Measurements from ENCODE around the gene CDCP1.
A peak's percentile ranks its signal among the peaks of the same experiment; 100 is the strongest.

CDCP1 gene

DNA sequence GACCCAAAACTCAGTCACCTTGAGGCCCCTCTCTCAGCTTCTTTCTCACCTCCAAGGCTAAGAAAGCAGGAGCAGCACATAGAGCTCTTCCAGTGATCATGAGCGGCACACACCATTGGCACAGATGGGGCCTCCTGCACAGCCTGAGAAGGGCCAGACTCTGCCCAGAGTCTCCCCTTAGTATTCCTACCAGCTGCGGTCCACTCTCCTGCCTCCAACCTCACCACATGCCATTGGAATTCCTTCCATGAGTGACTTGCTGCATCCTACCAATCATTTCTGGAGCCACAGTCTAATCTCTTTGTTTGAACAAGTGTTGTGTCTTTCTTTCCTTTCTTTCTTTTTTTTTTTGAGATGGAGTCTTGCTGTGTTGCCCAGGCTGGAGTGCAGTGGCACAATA lies 39.3 kb downstream of the CDCP1 start:
- DNase-seq = no peak

DNA sequence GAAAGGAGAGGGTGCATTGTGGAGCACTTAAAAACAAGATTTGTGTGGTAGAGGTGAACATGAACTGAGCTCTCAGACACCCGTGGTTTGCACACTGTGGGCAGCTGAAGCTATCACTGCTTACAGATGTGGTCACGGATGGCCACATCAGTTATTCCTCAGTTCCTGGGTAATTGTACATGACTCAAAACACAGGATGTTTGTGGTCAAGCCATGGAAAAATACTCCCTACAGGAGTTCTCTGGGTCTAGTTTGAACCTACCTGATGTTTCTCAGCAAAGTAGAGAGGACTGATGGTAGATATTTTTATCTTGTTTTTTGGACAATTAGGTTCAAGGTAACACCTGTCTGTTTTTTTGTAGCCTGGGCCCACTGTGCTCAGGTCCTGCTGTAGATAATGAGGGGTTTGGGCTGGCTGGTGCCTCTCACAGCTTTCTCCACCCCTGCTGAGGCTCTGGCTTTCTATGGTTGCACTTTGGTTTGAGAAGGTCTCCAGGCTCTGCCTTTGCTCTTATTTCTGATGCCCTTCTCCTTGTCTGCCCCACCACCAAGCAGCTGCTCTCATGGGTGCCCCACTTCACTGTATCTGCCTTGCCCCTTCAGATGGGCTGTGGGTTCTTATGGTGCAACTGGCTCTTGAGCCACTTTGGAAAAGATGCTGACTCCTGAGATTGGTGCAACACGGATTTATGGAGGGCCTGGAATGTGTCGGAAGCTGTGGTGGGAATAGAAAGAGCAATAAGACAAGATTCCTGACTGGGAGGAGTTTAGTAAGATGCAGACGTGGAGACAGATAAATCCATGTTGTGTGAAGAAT lies 40.1 kb downstream of the CDCP1 start:
- peak in 1 of 3 experiments; percentile 3 for DNase-seq

DNA sequence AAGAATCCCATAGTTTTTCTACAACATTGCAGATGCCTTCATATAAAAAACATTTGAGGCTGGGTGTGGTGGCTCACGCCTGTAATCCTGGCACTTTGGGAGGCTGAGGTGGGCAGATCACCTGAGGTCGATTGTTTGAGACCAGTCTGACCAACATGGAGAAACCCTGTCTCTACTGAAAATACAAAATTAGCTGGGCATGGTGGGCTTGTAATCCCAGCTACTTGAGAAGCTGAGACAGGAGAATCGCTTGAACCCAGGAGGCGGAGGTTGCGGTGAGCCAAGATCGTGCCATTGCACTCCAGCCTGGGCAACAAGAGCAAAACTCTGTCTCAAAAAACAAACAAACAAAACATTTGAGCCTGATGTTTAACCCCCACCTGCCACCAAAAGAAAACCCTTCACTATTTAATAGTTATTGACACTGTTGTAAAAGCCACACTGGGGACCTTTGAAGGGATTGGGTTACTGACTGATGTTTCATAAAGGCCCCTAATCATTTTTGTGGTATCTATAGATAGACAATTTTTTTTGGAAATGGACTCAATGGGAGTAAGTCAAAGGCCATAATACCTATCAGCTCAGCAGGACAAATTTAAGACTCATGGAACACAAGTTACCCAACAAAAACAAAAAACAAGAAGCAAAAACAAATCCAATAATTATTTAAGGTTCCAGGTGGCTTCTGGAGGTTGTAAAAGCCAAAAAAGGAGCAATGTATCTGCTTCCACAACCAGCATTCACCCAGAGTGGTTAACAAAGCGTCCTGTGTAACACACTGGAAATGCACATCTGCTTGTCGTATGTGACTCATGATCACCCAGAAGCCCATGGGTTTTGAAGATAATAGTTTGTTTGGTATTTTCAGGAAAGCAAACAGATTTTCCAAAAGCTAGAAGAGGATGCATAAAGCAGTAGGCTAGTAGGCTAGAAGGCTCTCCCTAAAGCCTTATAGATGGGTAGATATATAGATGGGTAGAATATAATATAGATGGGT lies 41.2 kb downstream of the CDCP1 start:
- peak in 1 of 3 experiments; percentile 5 for DNase-seq

DNA sequence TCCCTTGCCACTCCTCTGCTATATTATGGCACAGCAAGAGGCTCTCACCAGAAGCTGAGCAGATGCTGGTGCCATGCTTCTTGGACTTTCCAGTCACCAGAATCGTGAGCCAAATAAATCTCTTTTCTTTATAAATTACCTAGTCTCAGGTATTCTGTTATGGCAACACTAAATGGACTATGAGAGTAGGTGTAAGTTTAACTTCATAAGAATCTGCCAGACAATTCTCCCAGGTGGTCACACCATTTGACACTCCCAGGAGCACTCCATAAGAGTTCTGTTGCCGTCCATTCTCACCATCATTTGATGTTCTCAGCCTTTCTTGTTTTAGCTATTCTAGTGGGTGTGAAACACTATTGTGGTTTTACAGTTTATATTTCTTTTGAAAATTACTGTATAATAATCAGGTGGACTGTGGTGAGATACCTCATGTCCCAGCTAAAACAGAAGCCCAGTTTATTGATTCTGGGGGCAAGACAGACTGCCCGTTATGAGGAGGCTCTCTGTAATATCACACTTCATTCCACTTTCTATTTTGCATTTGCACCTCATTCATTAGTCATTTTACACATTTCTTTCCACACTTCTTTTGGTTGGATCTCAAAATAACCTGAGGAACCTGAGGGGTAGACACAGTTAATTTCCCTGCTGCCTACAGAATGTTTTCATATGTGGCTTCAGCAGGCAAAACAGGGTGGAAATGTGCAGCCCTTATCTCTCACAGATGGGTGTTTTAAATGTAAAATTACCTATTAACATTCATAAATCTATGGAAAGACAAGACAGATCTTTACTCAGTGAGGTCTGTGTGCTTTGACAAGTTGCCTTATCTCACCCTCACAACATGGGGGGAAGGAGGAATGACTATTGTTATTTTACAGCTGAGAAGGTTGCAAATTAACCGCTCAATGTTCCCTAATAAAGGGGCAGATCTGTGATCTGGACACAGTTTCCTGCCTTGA lies 42.1 kb downstream of the CDCP1 start:
- DNase-seq = no peak

DNA sequence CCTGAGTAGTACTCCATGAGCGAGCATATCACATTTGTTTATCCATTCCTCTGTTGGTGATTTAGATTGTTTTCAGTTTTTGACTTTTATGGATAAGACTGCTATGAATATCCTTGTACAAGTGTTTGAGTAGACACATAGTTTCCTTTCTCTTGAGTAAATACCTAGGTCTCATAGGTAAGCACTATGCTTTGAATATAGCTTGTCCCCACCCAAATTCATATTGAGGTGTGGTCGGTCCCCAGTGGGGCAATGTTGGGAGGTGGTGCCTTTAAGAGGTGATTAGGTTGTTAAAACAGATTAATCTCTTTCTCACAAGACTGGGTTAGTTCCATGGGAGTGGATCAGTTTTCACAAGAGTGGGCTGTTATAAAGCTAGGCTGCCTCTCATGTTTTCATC lies 42.8 kb downstream of the CDCP1 start:
- DNase-seq = no peak

DNA sequence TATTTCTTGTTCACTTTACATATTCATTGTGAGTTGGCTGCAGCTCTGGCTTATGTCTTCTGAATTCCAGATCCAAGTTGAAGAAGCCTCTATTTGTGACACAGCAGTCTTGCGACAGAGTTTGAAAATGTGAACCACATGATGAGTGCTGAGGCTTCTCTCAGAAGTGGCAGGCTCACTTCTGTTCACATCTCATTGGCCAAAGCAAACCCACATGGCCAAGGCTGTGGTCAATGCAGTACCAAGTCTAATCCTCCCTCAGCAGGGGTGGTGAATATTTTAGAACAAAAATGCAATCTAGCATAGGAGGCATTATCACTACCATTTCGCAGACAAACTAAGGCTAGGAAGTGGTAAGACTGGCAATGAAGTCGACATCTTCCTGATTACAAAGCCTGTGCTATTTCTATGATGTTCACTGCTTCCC lies 45.2 kb downstream of the CDCP1 start:
- DNase-seq = no peak

DNA sequence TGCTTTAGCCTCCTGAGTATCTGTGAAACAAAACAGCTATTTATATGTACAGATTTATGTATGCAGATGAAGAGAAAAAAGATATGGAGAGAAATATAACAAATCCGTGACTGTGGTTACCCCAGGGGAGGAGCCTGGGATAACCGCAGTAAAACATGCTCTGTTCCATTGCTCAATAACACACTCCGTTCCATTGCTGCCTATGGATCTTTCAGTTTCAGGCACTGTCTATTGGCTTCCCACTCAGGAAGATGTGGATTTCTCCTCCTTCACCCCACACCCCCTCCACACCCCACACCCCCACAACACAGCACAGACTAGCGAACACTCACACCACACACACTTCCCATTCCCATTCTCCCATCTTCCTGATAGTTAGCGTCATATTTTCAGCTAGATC lies 47.9 kb downstream of the CDCP1 start:
- no peak for DNase-seq

DNA sequence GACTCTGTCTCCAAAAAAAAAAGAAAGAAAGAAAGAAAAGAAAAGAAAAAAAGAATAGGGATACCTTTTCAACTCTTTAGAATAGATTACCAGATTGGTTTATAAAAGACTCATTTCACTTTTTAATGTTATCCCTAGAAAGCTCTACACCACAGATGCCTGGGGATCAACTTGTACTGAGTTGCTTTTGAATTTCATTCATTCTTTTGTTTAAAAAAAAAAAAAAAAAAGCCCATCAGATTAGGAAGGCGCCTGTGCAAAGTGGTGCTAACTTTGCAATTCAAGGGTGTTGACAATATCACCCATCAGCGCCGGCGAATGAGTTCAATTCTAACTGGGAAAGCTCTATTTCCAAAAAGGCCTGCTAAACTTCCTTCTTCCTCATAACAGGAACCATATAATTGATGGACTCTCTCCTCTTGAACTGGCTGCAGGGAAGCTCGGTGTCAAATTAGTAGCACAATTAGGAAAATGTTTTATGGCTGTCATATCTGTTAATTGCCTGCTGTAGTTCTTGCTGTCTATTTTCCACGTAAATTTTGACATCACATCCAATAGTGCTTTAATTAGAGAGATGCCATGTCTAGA lies 48.8 kb downstream of the CDCP1 start:
- peak in 1 of 3 experiments; percentile 2 for DNase-seq

DNA sequence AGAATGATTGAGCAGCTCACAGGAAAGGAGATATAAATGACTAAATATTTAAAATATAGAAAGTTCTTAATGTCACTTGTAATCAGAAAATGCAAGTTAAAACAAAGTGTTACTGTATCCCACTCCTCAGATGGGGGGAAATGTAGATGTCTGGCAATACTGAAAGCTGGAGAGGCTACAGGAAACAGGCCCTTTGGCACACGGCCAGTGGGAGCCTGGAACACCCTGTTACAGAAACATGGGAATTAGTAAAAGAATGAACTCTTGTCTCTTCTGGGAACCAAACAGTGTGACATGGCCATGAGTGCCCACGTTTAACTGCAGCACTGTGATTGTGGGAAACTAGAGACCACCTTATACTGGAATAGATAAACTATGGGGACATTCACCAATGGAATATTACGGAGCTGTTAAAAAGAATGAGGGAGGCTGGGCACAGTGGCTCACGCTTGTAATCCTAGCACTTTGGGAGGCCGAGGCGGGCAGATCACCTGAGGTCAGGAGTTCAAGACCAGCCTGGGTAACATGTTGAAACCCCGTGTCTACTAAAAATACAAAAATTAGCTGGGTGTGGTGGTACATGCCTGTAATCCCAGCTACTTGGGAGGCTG lies 50.2 kb downstream of the CDCP1 start:
- no peak for DNase-seq

DNA sequence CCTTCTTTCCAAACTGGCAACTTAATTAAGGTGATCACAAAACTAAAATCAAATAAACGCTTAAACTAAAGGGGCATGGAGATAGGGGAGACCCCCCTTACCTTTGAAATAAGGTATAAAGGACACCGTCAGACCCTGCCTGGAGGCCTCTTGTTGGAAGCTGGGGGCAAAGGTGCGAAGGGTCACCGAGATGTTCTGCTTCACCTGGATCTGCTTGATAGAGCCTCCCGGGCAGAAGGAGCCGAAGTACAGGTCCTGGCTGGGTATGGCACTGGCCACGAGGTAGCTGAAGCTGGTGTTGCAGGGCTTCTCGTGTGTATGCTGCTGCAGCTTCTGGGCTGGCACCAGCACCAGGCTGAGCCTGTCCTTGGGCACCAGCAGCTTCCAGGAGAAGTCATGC lies 53.0 kb downstream of the CDCP1 start:
- DNase-seq = no peak

DNA sequence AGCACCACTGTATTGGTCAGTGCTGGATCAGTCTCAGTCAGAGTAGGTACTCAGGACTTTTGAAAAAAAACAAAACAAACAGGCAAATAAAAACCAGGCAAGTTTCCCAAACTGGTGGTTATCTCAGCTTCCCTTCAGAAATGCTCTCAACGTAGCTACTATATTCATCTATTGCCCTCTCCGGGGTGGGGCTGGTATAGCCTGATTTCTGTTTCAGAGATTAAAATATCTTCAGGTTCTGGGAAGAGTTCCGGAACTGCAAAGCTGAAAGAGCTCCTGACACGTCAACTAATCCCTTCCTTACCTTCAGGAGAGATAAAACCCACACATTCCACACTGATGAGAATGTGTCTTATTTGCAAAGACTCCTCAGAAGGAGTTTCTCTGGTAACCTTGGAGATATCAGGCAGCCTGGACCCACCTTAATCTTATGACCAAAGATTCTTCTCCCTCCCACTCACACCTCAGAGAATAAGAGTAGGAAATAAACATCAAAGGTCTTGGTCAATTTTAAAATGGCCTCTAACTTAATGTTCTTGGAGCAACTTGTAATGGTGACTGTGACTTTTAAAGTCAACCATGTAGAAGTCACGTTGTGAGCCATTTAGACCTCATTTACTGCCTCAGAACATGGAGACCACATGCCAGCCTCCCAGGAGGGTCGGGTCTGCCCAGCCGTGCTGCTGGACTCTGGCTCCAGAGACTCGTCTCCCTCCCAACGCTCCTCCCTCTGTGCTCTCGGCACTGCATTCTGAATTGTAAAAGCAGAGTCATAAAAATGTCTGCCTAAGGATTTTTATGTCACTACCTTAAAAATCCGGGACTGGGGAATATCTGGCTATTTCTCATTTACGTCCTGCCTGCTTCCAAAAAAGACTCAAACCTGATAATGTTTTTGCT lies 53.8 kb downstream of the CDCP1 start:
- DNase-seq = no peak

DNA sequence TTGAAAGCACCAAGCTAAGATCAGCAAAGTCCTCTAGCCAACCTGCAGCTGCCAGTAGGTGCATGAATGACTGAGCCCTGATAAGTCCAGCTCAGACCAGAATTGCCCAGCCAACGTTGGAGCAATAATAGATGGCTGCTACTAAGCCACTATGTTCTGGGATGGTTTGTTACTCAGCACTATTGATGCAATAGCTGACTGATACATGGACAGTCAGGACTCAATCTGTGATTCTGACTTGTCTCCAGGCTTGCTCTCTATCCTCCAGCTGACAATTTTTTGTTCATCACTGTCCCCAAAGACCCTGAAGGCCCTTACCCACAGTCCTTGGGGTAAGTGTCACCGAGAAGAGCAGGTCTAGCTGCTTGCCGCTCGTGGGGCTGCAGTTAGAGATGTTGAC lies 55.3 kb downstream of the CDCP1 start:
- DNase-seq = no peak

DNA sequence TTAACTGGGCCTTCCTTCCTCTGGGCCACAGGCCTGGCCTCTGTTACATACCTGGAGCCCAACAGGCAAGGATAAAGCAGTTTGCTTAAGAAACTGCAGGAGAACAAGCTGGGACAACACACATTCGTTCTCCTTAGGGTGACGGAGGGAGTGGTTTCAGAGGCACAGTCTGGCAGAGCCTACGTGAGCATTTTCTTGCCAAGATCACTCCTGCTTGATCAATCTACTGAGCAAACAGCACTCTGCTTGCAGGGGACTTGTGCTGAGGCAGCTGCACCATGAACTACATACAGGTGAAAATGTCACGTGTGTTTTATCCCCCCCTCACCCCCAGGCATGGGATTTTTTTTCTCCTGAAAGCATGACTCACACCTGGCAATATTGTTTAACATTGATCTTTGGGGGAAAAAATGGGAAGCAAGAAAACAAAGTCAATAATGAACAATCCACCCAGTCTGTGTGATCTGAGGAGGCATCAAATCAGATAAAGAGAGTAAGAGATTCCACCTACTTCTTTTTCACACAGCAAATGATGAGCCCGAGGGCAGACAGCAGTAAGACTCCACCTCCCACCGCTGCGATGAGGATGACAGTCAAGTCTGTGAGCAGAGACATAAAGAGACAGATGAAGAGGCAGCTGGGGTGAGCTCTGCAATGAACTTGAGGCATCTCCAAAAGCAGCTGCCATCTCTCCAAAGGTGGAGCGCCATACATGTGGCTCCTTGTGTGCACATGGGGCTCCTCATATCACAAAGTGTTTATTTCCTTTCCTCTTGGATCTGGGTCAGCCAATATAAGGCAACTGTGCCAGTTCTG lies 57.4 kb downstream of the CDCP1 start:
- DNase-seq = peak in 2 of 3 experiments; percentile 22 to 60

DNA sequence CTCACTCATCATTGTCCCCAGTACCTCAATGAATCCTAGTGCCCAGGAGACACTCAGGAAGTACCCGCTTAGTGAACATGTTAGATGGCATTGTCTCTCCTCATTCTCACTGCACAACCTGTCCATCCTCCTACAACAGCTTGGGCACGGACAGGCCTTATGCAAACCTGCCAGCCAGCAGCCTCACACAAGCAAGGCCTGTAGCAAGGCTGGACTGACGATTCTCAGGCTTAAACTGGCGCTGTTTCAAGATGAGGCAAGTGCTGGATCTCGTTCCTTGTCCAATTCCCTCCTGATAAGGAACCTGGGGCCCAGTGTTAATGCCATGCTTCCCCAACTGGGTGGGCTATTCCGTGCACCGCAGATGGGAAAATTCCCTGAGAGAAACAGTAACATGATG lies 59.0 kb downstream of the CDCP1 start:
- DNase-seq = no peak

DNA sequence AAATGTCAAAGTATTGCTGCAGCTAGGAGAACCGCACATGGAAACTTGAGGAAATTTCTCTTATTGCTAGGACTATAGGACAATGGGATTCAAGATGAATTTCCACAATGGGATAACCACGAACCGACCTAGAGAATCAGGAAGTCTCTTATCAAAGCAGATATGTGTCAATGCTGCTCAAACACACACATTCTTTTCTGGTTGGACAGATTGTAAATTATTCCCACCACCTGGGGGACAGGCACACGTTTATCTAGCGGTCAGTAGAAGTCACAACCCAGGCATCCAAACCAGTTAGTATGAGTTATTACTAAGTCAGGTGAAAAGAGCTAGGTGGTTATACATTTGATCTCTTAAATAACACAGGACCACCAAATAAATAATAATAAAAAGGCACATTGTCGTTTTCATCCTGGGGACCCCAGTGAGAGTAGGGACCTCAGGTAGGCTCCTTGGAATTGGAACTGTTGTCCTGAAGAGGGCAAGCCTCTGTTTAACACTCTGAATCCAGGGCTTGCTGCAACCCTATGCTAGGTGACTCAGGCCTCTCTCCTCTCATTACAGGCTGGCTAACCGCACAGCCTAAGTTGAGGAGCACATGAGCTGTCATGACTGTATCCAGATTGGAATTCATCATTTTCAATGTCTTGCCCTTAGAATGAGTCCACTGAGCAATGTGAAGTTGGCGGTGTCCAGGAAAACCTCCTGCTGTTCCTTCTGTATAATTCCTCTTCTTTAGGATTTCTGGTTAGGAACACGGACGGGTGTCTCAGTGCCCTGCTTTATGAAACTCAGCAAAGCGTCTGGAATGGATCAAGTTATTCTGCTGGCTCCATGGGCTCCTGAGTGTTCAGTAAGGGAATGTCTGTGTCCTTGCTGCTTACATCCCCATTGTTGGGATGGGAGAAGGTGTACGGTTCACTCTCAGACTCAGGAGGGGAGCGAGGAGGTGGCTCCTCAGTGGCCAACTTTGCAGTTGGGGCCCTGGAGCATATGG lies 61.1 kb downstream of the CDCP1 start:
- no peak for DNase-seq

DNA sequence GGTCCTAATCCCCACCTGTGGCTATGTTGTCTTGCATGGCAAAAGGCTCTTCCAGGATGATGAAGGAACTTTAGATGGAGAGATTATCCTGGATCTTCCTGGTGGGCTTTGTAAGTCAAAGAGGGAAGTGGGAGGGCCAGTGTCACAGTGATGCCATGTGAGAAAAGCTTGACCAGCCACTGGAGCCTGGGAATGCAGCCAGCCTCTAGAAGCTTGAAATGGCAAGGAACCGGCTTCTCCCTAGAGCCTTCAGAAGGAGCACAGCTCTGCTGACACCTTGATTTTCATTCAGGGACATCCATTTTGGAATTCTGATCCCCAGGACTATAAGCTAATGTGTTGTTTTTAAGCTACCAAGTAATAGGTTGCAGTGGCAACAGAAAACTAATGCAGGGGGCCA lies 61.8 kb downstream of the CDCP1 start:
- DNase-seq = no peak

DNA sequence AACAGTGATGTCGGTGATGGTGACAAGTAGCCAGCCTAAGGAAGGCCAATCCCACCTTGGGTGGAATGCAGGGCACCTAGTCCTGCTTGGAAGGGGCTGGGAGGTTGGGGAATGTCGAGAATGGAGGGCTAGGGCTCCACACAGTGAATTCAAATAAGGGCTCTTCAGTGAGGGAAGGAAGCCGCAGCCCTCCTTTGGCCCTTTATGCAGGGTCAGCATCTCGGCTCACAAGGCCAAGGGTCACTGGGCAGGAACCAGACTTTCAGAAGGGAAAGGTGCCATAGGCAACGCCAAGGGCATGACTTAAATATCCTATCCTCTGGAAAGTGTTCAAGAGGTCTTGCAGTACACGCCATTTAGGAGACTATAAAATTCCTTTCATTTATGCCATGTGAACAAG lies 63.2 kb downstream of the CDCP1 start:
- no peak for DNase-seq

DNA sequence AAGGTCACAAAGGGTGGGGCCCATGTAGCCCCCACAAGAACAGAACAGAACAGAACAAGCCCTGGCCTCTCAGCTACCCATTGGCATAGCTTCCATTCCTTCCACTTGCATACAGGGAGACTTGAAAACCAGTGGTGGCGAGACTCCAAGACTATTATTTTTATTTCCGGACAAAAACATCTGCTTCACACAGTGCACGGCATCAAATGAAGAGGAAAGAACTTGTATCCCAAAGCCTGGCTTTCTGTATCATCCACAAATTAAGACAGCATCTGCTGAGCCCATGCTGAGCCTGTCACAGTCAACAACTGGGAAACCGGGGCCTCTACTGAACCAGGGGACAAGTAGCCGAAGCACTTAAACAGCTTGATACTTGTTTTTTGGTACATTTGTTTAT lies 64.0 kb downstream of the CDCP1 start:
- DNase-seq = no peak

All from NCI-H1417 (cell line).